HepG2 (cell line): ENCODE measurements around the gene TSHZ2. TPM values are rescaled to one million over a fixed set of nuclear protein-coding genes. Genes with fewer than 3 reads are reported as not detected.

Experiments used
- ATAC-seq: fragments of 200-7000 bp; cut with Tn5 transposase; 3 replicates; pipeline ENCODE4 v1.9.1; 2020; ENCODE audit warnings: mild to moderate bottlenecking, moderate library complexity
- BruUV-seq: library from RNA; stranded (reverse); fragments of 400-500 nt; replicated peaks from 2 replicates; lab custom pipeline; 2021; lab: Mats Ljungman, UMichigan
- CTCF ChIA-PET: fragments of 300-600 bp; formaldehyde crosslinking; extraction: SDS; loops from one replicate; lab custom pipeline; 2021; ENCODE audit warnings: low total read pairs, inconsistent platforms, low intra/inter-chr PET ratio; lab: Yijun Ruan, JAX
- POLR2A ChIA-PET: fragments of 350-600 bp; sonication (Branson Sonifier 250); formaldehyde crosslinking; loops from one replicate; lab custom pipeline; 2020; ENCODE audit warnings: antibody characterized with exemption, inconsistent platforms; lab: Yijun Ruan, JAX
- DNase-seq: peaks from one replicate; pipeline ENCODE4 v3.0.0-alpha.2; 2015; ENCODE audit warnings: low spot score
- FAIRE-seq: peaks from 3 replicates; lab custom pipeline; 2011; peaks lifted over from hg19 to GRCh38; lab: Jason Lieb, UNC
- H2AFZ ChIP-seq: one replicate; pipeline ENCODE4 v1.6.1; 2011; ENCODE audit warnings: low read length, inconsistent platforms
- H3K27ac ChIP-seq: fragments of 300-600 bp; 3 replicates; pipeline ENCODE4 v1.8.0; 2011; ENCODE audit warnings: mixed run types, mild to moderate bottlenecking, mixed read lengths, low read length, inconsistent platforms; ENCODE audit not compliant: insufficient read depth; ENCODE audit errors: extremely low read length
- H3K27me3 ChIP-seq, 2 experiments: fragments of 200-600 bp in 1 of 2; 2 replicates in 1 of 2; 3 replicates in 1 of 2; pipeline versions ENCODE4 v1.6.0 to v1.8.0; 2011; ENCODE audit warnings: low read length in 2 of 2, mild to moderate bottlenecking in 2 of 2, moderate library complexity in 2 of 2, inconsistent platforms in 1 of 2; ENCODE audit not compliant: insufficient read depth in 2 of 2, control insufficient read depth in 1 of 2
- H3K36me3 ChIP-seq, 2 experiments: fragments of 200-600 bp in 1 of 2; replicated peaks in 1 of 2; 2 replicates in 1 of 2; 3 replicates in 1 of 2; pipeline versions ENCODE4 v1.5.1 to v1.8.0; 2011; ENCODE audit warnings: low read length in 2 of 2, inconsistent platforms in 1 of 2; ENCODE audit not compliant: insufficient read depth in 2 of 2, control insufficient read depth in 1 of 2
- H3K4me1 ChIP-seq: 2 replicates; pipeline ENCODE4 v1.5.1; 2012; ENCODE audit warnings: low read length, inconsistent platforms; ENCODE audit not compliant: insufficient read depth
- H3K4me2 ChIP-seq: 2 replicates; pipeline ENCODE4 v1.6.0; 2011; ENCODE audit warnings: low read depth, low read length, inconsistent platforms
- H3K4me3 ChIP-seq, 3 experiments: fragments of 200-600 bp in 1 of 3; sonication (generic), shearing (Covaris generic) in 1 of 3; replicated peaks in 1 of 3; 2 replicates each; pipeline ENCODE4 v1.5.1; 2011 to 2016; ENCODE audit warnings: low read length in 3 of 3, inconsistent platforms in 2 of 3, low read depth in 2 of 3, mild to moderate bottlenecking in 2 of 3, control low read depth in 1 of 3, mixed read lengths in 1 of 3; ENCODE audit not compliant: insufficient read depth in 1 of 3
- H3K79me2 ChIP-seq: one replicate; pipeline ENCODE4 v1.6.1; 2011; ENCODE audit warnings: low read length, inconsistent platforms; ENCODE audit not compliant: insufficient read depth
- H3K9ac ChIP-seq: 2 replicates; pipeline ENCODE4 v1.6.0; 2011; ENCODE audit warnings: mild to moderate bottlenecking, low read depth, low read length, inconsistent platforms; ENCODE audit not compliant: insufficient read depth
- H3K9me3 ChIP-seq: 2 replicates; pipeline ENCODE4 v1.5.1; 2012; ENCODE audit warnings: mild to moderate bottlenecking, low read length
- H4K20me1 ChIP-seq: 2 replicates; pipeline ENCODE4 v1.6.0; 2011; ENCODE audit warnings: inconsistent platforms, mild to moderate bottlenecking, low read length, moderate library complexity; ENCODE audit not compliant: insufficient read depth
- AGO1 ChIP-seq: fragments of 200-400 bp; formaldehyde crosslinking; IDR thresholded peaks from 2 replicates; pipeline ENCODE4 v1.6.1; 2017; ENCODE audit warnings: mild to moderate bottlenecking, low read depth, low read length, moderate library complexity; ENCODE audit not compliant: poor library complexity, severe bottlenecking
- ARNT ChIP-seq: fragments of 450-650 bp; IDR thresholded peaks from 2 replicates; pipeline ENCODE4 v1.6.1; 2017
- FOXK1 ChIP-seq: sonication (generic); formaldehyde crosslinking; IDR thresholded peaks from 2 replicates; pipeline ENCODE4 v1.4.0; 2020; ENCODE audit warnings: low read depth, missing genetic modification reagents, borderline replicate concordance
- GATA4 ChIP-seq: sonication (generic); IDR thresholded peaks from 2 replicates; pipeline ENCODE4 v1.6.1; 2016; ENCODE audit warnings: antibody characterized with exemption, low read depth, borderline replicate concordance
- NAIF1 ChIP-seq: sonication (generic); formaldehyde crosslinking; IDR thresholded peaks from 2 replicates; pipeline ENCODE4 v1.5.0; 2020; ENCODE audit warnings: mild to moderate bottlenecking, missing genetic modification reagents, borderline replicate concordance
- POLR2A ChIP-seq, 2 experiments: IDR thresholded peaks; 2 replicates each; pipeline ENCODE4 v1.6.1; 2011; ENCODE audit warnings: low read depth in 2 of 2, low read length in 2 of 2, mild to moderate bottlenecking in 1 of 2, moderate library complexity in 1 of 2; ENCODE audit not compliant: insufficient read depth in 1 of 2
- PPARG ChIP-seq: conservative IDR thresholded peaks from 2 replicates; pipeline ENCODE4 v1.6.1; 2016; ENCODE audit warnings: missing biosample characterization, missing genetic modification reagents
- SMYD3 ChIP-seq: sonication (generic); formaldehyde crosslinking; IDR thresholded peaks from 2 replicates; pipeline ENCODE4 v1.8.1; 2023; ENCODE audit warnings: mild to moderate bottlenecking, missing genetic modification reagents
- SNRNP70 ChIP-seq: fragments of 200-400 bp; formaldehyde crosslinking; IDR thresholded peaks from 2 replicates; pipeline ENCODE4 v1.6.1; 2017; ENCODE audit warnings: mild to moderate bottlenecking, low read depth, low read length, moderate library complexity
- SP1 ChIP-seq, 2 experiments: fragments of 450-650 bp in 1 of 2; sonication (generic) in 1 of 2; formaldehyde crosslinking in 1 of 2; IDR thresholded peaks; 2 replicates each; pipeline versions ENCODE4 v1.4.0 to v1.6.1; 2016 to 2020; ENCODE audit warnings: missing genetic modification reagents in 1 of 2
- SRSF4 ChIP-seq: fragments of 200-400 bp; formaldehyde crosslinking; IDR thresholded peaks from one replicate; pipeline ENCODE4 v1.6.1; 2018; ENCODE audit warnings: mild to moderate bottlenecking, low read depth, low read length, moderate library complexity; ENCODE audit not compliant: poor library complexity, severe bottlenecking
- TBP ChIP-seq: sonication (generic); formaldehyde crosslinking; IDR thresholded peaks from 2 replicates; pipeline ENCODE4 v1.5.0; 2020; ENCODE audit warnings: missing genetic modification reagents
- TBX3 ChIP-seq: fragments of 450-650 bp; IDR thresholded peaks from 2 replicates; pipeline ENCODE4 v1.6.1; 2017; ENCODE audit warnings: antibody characterized with exemption, mild to moderate bottlenecking, inconsistent platforms, borderline replicate concordance
- TEAD3 ChIP-seq: optimal IDR thresholded peaks from 2 replicates; pipeline ENCODE3; 2016; ENCODE audit warnings: borderline replicate concordance
- ZBTB7A ChIP-seq: sonication (generic); formaldehyde crosslinking; IDR thresholded peaks from 2 replicates; pipeline ENCODE4 v1.8.0; 2022; ENCODE audit warnings: mild to moderate bottlenecking, missing genetic modification reagents
- ZNF326 ChIP-seq: sonication (generic); formaldehyde crosslinking; IDR thresholded peaks from 2 replicates; pipeline ENCODE4 v1.4.0; 2020; ENCODE audit warnings: missing genetic modification reagents, borderline replicate concordance
- ZNF451 ChIP-seq: sonication (generic); formaldehyde crosslinking; IDR thresholded peaks from 2 replicates; pipeline ENCODE4 v1.5.0; 2020; ENCODE audit warnings: mild to moderate bottlenecking, missing genetic modification reagents
- ZNF543 ChIP-seq: sonication (generic); formaldehyde crosslinking; IDR thresholded peaks from 2 replicates; pipeline ENCODE4 v1.4.0; 2020; ENCODE audit warnings: mild to moderate bottlenecking, missing genetic modification reagents
- ZNF598 ChIP-seq: sonication (generic); formaldehyde crosslinking; IDR thresholded peaks from 2 replicates; pipeline ENCODE4 v1.5.1; 2020; ENCODE audit warnings: mild to moderate bottlenecking, missing genetic modification reagents, borderline replicate concordance
- ZNF737 ChIP-seq: sonication (generic); formaldehyde crosslinking; IDR thresholded peaks from 2 replicates; pipeline ENCODE4 v1.5.0; 2020; ENCODE audit warnings: missing genetic modification reagents, mild to moderate bottlenecking, borderline replicate concordance
- ZNF776 ChIP-seq: sonication (generic); formaldehyde crosslinking; IDR thresholded peaks from 2 replicates; pipeline ENCODE4 v1.4.0; 2020; ENCODE audit warnings: mild to moderate bottlenecking, missing genetic modification reagents
- WGBS: methylation state at CpG from one replicate; pipeline ENCODE4 v1.1.6; 2017; ENCODE audit warnings: low lambda C conversion rate; 5-methylcytosine and 5-hydroxymethylcytosine counted together
- in situ Hi-C: cut with HindIII; loops from 2 replicates; pipeline ENCODE4 v1.10.0; 2017; ENCODE audit warnings: low pct_unique_long_range_greater_than_20kb; ENCODE audit not compliant: extremely low pct_ligation_motif_present
- intact Hi-C: fragments of 100-400 bp; cut with micrococcal nuclease; formaldehyde crosslinking; loops from one replicate; pipeline ENCODE4 v1.10.0; 2022; ENCODE audit not compliant: unreplicated experiment
- polyA plus RNA-seq, 8 experiments: library from polyadenylated mRNA; depleted of rRNA in 3 of 8; stranded (reverse) in 7 of 8; unstranded in 1 of 8; fragments of >200 nt; fragmentation: Illumina TruSeq in 4 of 8; extraction: Trizol in 4 of 8; gene quantifications; 2 replicates each; pipeline versions ENCODE4 v1.2.1 to v1.2.3, GENCODE V29; 2011 to 2016; ENCODE audit warnings: low read depth in 4 of 8, missing spikeins in 1 of 8, mixed read lengths in 1 of 8; ENCODE audit not compliant: insufficient read depth in 1 of 8
- total RNA-seq, 5 experiments: library from RNA; depleted of rRNA; stranded (reverse); fragments of >200 nt; fragmentation: Illumina TruSeq; extraction: Trizol; gene quantifications; 2 replicates each; pipeline ENCODE4 v1.2.3, GENCODE V29; 2016; ENCODE audit warnings: low read depth in 1 of 5
- TF ChIP-seq, protein P1 (sequence below): sonication (generic); formaldehyde crosslinking; IDR thresholded peaks from 2 replicates; pipeline ENCODE4 v1.5.0; 2020; ENCODE audit warnings: missing genetic modification reagents
- TF ChIP-seq, protein P2 (sequence below): sonication (generic); formaldehyde crosslinking; IDR thresholded peaks from 2 replicates; pipeline ENCODE4; 2020; ENCODE audit warnings: missing genetic modification reagents, mild to moderate bottlenecking, borderline replicate concordance

Gene TSHZ2
- total and polyA plus RNA-seq, 2 of the 13 experiments (the other 11 are each of a cell fraction or from before 2014, with no cell fraction given), result 0.01 TPM; not detected in 1

DNA sequence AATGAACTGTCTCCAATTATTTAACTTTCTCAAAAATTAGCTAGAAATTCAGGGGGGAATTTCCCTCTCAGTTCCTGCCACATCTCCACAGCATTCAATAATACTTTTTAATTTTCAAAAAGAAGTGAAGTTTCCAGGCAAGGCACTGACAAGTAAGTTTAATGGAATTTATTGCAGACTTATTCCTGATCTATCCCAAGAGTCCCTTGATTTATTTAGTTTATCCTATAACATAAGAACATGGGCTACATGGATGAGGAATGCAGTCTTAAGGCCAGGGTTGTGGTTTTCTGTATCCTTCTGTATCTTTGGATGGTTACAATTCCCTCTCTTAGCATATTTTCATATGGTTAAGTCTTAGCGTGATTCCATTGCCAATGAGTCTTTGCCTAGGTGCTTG is 126.5 kb downstream of the TSHZ2 start (continued):
- TF ChIP-seq, protein P1, sequence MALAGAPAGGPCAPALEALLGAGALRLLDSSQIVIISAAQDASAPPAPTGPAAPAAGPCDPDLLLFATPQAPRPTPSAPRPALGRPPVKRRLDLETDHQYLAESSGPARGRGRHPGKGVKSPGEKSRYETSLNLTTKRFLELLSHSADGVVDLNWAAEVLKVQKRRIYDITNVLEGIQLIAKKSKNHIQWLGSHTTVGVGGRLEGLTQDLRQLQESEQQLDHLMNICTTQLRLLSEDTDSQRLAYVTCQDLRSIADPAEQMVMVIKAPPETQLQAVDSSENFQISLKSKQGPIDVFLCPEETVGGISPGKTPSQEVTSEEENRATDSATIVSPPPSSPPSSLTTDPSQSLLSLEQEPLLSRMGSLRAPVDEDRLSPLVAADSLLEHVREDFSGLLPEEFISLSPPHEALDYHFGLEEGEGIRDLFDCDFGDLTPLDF, result no peak
- TF ChIP-seq ZBTB7A (CRISPR knock-in tag) (no peak), ZNF326 (CRISPR knock-in tag) (no peak), ARNT (no peak), ZNF598 (CRISPR knock-in tag) (no peak), ZNF543 (CRISPR knock-in tag) (no peak), TBX3 (no peak), PPARG (CRISPR knock-in tag) (no peak), SRSF4 (no peak), SNRNP70 (no peak), FOXK1 (no peak), GATA4 (no peak)

DNA sequence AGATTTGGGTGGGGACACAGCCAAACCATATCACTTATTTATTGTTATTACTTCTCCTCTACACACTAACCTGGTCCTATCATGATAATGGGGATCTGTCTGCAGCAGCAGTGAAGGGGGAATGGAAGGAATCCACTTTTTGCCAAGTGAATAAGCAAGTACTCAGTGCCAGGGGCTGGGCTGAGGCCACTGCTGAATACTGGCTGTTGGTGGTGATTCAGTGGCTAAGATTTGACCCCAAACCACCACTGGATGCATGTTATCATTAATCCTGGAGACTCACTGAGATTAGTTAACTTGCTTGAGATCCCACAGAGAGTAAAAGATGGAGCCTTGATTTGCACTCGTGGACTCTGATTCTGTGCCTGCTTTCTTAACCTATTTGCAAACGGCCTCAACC is 127.7 kb downstream of the TSHZ2 start:
- ATAC-seq, result no peak
- TF ChIP-seq AGO1, result no peak
- TF ChIP-seq NAIF1, result no peak
- TF ChIP-seq POLR2A (IDR thresholded peaks at IDR 0.05; ENCODE audit: insufficient read depth in 1 of 2, low read depth in 2 of 2, low read length in 2 of 2), result no peak
- TF ChIP-seq ZNF737 (CRISPR knock-in tag), result no peak
- no peak for TF ChIP-seq ZNF451
- TF ChIP-seq TBP, result no peak
- no peak for TF ChIP-seq SP1 (IDR thresholded peaks at IDR 0.05)
- no peak for TF ChIP-seq SP1 (CRISPR knock-in tag; IDR thresholded peaks at IDR 0.05)
- TF ChIP-seq ZNF776 (CRISPR knock-in tag), result no peak
- TF ChIP-seq TEAD3 (CRISPR knock-in tag), result no peak
- TF ChIP-seq SMYD3 (CRISPR knock-in tag), result no peak
- TF ChIP-seq, protein P2, sequence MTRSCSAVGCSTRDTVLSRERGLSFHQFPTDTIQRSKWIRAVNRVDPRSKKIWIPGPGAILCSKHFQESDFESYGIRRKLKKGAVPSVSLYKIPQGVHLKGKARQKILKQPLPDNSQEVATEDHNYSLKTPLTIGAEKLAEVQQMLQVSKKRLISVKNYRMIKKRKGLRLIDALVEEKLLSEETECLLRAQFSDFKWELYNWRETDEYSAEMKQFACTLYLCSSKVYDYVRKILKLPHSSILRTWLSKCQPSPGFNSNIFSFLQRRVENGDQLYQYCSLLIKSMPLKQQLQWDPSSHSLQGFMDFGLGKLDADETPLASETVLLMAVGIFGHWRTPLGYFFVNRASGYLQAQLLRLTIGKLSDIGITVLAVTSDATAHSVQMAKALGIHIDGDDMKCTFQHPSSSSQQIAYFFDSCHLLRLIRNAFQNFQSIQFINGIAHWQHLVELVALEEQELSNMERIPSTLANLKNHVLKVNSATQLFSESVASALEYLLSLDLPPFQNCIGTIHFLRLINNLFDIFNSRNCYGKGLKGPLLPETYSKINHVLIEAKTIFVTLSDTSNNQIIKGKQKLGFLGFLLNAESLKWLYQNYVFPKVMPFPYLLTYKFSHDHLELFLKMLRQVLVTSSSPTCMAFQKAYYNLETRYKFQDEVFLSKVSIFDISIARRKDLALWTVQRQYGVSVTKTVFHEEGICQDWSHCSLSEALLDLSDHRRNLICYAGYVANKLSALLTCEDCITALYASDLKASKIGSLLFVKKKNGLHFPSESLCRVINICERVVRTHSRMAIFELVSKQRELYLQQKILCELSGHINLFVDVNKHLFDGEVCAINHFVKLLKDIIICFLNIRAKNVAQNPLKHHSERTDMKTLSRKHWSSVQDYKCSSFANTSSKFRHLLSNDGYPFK, result no peak

More for the DNA sequence above, 127.7 kb downstream of the TSHZ2 start:
- 14% methylated on average over 2 of the region's 2 CpGs for WGBS
- Histone ChIP-seq H2AFZ (no peak overlapping the region), H3K4me3 (no peak overlapping the region), H3K4me1 (no peaks in the 10 kb centered on the region), H3K36me3 (no peaks in the 10 kb centered on the region), H3K9ac (no peak overlapping the region), H4K20me1 (no peaks in the 10 kb centered on the region), H3K4me2 (no peak overlapping the region), H3K27ac (no peak overlapping the region), H3K27me3 (no peaks in the 10 kb centered on the region; a peak in 1 of 5 replicates), H3K9me3 (no peaks in the 10 kb centered on the region), H3K79me2 (no peaks in the 10 kb centered on the region)
- DNase-seq (no peak), FAIRE-seq (no peak)
- in situ Hi-C loops (loop anchor here (25.0 kb wide), 1 partner anchor 1112 kb away; the partner anchor contains the start of gene PFDN4), intact Hi-C loops (no loop called here)
- POLR2A ChIA-PET, result no interaction called here
- CTCF ChIA-PET, result no interaction called here
- BruUV-seq, result no TSS peak
